KMS-11 (cell line): Measurements from ENCODE around the gene SERPINB12.

Source experiments
- H2AFZ ChIP-seq: fragments of 200-600 bp; sonication (generic); 2 replicates; pipeline ENCODE4 v1.6.1; 2016; ENCODE audit warnings: antibody characterized with exemption, mixed run types, low read depth
- H3K27ac ChIP-seq: fragments of 200-600 bp; sonication (generic); 2 replicates; pipeline ENCODE4 v1.6.1; 2016; ENCODE audit warnings: mild to moderate bottlenecking, mixed run types
- H3K27me3 ChIP-seq: fragments of 200-600 bp; sonication (generic); 2 replicates; pipeline ENCODE4 v1.6.1; 2017; ENCODE audit warnings: mild to moderate bottlenecking, low read depth, mixed run types, moderate library complexity; ENCODE audit not compliant: insufficient read depth
- H3K36me3 ChIP-seq: fragments of 200-600 bp; sonication (generic); 2 replicates; pipeline ENCODE4 v1.6.1; 2017; ENCODE audit warnings: mild to moderate bottlenecking, mixed run types; ENCODE audit not compliant: insufficient read depth
- H3K4me1 ChIP-seq: fragments of 200-600 bp; sonication (generic); 2 replicates; pipeline ENCODE4 v1.6.1; 2016; ENCODE audit warnings: mild to moderate bottlenecking, low read depth, mixed run types; ENCODE audit not compliant: poor library complexity, severe bottlenecking
- H3K4me2 ChIP-seq: fragments of 200-600 bp; sonication (generic); 2 replicates; pipeline ENCODE4 v1.7.0; 2016; ENCODE audit warnings: mild to moderate bottlenecking, mixed run types
- H3K4me3 ChIP-seq: fragments of 200-600 bp; sonication (generic); IDR thresholded peaks from 2 replicates; pipeline ENCODE4 v1.6.1; 2017; ENCODE audit warnings: low read depth, low read length, mixed read lengths; ENCODE audit not compliant: insufficient read depth
- H3K79me2 ChIP-seq: fragments of 200-600 bp; sonication (generic); 2 replicates; pipeline ENCODE4 v1.6.1; 2016; ENCODE audit warnings: low read depth, mixed run types; ENCODE audit not compliant: insufficient read depth
- H3K9ac ChIP-seq: fragments of 200-600 bp; sonication (generic); 2 replicates; pipeline ENCODE4 v1.6.1; 2016; ENCODE audit warnings: mild to moderate bottlenecking, mixed run types
- H4K20me1 ChIP-seq: fragments of 200-600 bp; sonication (generic); 2 replicates; pipeline ENCODE4 v1.6.1; 2016; ENCODE audit warnings: mild to moderate bottlenecking, mixed run types; ENCODE audit not compliant: insufficient read depth
- CTCF ChIP-seq: fragments of 200-600 bp; sonication (generic); conservative IDR thresholded peaks from 2 replicates; pipeline ENCODE4 v1.6.1; 2017; ENCODE audit warnings: low read depth, mild to moderate bottlenecking, antibody characterized with exemption, low read length, moderate library complexity, mixed read lengths

The SERPINB12 gene

GRCh38 chr18:63559567-63560491 lies 17.7 kb downstream of the SERPINB12 start:
- Histone ChIP-seq H3K27ac (no peak overlapping the region), H3K79me2 (no peaks in the 10 kb centered on the region), H2AFZ (no peak overlapping the region), H3K9ac (no peak overlapping the region), H3K4me1 (no peaks in the 10 kb centered on the region), H4K20me1 (no peaks in the 10 kb centered on the region), H3K4me2 (no peak overlapping the region), H3K4me3 (no peak overlapping the region), H3K36me3 (no peaks in the 10 kb centered on the region), H3K27me3 (no peaks in the 10 kb centered on the region)
- TF ChIP-seq CTCF, result no peak

- TF ChIP-seq CTCF, result no peak
- H3K4me3 ChIP-seq, result no peak overlapping the region
- no peaks in the 10 kb centered on the region for H3K36me3 ChIP-seq
- H3K27ac ChIP-seq, result no peak overlapping the region
- no peaks in the 10 kb centered on the region for H4K20me1 ChIP-seq
- H3K79me2 ChIP-seq, result no peaks in the 10 kb centered on the region
- H2AFZ ChIP-seq, result no peak overlapping the region
- no peak overlapping the region for H3K4me2 ChIP-seq
- no peak overlapping the region for H3K9ac ChIP-seq
- no peaks in the 10 kb centered on the region for H3K4me1 ChIP-seq
- H3K27me3 ChIP-seq, result no peaks in the 10 kb centered on the region
These were observed 20.1 kb downstream of the SERPINB12 start for GRCh38 chr18:63562284-63562683.

GRCh38 chr18:63564021-63564420 lies 21.9 kb downstream of the SERPINB12 start:
- Histone ChIP-seq H3K4me2 (no peak overlapping the region), H3K4me3 (no peak overlapping the region), H3K27ac (no peak overlapping the region), H3K36me3 (no peaks in the 10 kb centered on the region), H4K20me1 (no peaks in the 10 kb centered on the region), H2AFZ (no peak overlapping the region), H3K9ac (no peak overlapping the region), H3K79me2 (no peaks in the 10 kb centered on the region), H3K4me1 (no peaks in the 10 kb centered on the region), H3K27me3 (no peaks in the 10 kb centered on the region)
- TF ChIP-seq CTCF, result no peak

GRCh38 chr18:63564561-63564960 lies 22.4 kb downstream of the SERPINB12 start:
- Histone ChIP-seq H3K79me2 (no peaks in the 10 kb centered on the region), H4K20me1 (no peaks in the 10 kb centered on the region), H3K27me3 (no peaks in the 10 kb centered on the region), H3K4me1 (no peaks in the 10 kb centered on the region), H3K27ac (no peak overlapping the region), H3K4me2 (no peak overlapping the region), H3K4me3 (no peak overlapping the region), H3K9ac (no peak overlapping the region), H2AFZ (no peak overlapping the region), H3K36me3 (no peaks in the 10 kb centered on the region)
- no peak for TF ChIP-seq CTCF
